Hepatocyte (in vitro differentiated cells): ENCODE measurements around the gene PGA4.

Experiments used
- CTCF ChIP-seq: fragments of 200-600 bp; sonication (generic); IDR thresholded peaks from 2 replicates; pipeline ENCODE4 v1.5.1; 2016; ENCODE audit warnings: antibody characterized with exemption, mild to moderate bottlenecking; ENCODE audit not compliant: poor library complexity
- EZH2 ChIP-seq: fragments of 200-600 bp; sonication (generic); IDR thresholded peaks from 2 replicates; pipeline ENCODE4 v1.6.1; 2016; ENCODE audit warnings: antibody characterized with exemption, mild to moderate bottlenecking, borderline replicate concordance

- TF ChIP-seq CTCF (no peak), EZH2 (no peak)
These were observed 55.9 kb downstream of the PGA4 start for GRCh38 chr11:61278001-61278470.
